Measurements from ENCODE around the gene CD36. TPM values are rescaled to one million over a fixed set of nuclear protein-coding genes. Genes with fewer than 3 reads are reported as not detected.

CD36 gene

DNA sequence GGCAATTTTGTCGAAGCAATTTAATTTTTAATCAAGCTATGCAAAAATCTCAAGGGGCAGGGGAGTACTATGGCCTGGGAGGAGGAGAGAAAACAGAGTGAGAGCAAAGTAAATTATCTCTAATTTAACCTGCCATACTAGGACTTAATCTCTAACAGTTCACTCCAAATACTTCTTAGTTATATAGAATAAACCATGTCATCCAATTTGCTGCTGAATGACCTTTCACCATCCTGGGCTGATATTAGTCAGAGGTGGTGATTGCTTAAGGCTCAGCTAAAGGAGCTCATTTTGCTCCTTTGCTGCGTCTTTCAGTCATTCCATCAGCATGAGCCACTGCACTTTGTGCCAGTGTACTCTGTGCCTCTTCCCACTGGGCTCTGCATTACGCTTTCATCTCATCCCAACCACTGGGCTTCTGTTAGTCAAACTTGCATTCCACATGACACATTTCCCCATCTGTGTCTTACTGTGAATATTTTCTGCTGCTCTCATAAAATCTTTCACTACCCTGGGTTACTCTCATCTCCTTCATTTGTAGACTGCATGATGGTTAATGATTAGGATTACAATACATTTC lies 84.3 kb downstream of the CD36 start:
- Histone ChIP-seq H3K27me3 (ENCODE audit: insufficient read depth, low read length, poor library complexity) (no peaks in the 10 kb centered on the region), H3K9ac (ENCODE audit: low read length) (no peak overlapping the region), H3K56ac (ENCODE audit: low read length) (peak overlapping the region; percentile 56), H2BK5ac (ENCODE audit: low read length) (peak overlapping the region; percentile 45), H3K4me1 (ENCODE audit: control insufficient read depth, low read depth, low read length) (peaks cover 3% of the 10 kb centered on the region), H3K23ac (ENCODE audit: low read length) (no peak overlapping the region), H3K4ac (ENCODE audit: low read depth, low read length) (no peak overlapping the region), H3K36me3 (ENCODE audit: control insufficient read depth, insufficient read depth, low read length) (no peaks in the 10 kb centered on the region), H2BK15ac (replicated peaks; ENCODE audit: low read depth) (no peak overlapping the region), H2AK5ac (ENCODE audit: low read length) (no peak overlapping the region), H4K8ac (ENCODE audit: low read depth, low read length) (no peak overlapping the region), H3K4me3 (ENCODE audit: low read length) (no peak overlapping the region), H3K18ac (ENCODE audit: low read length) (peak overlapping the region; percentile 60), H3K79me2 (ENCODE audit: control insufficient read depth, insufficient read depth, low read length) (no peaks in the 10 kb centered on the region), H4K5ac (ENCODE audit: low read length) (no peak overlapping the region), H3K79me1 (ENCODE audit: low read length) (no peaks in the 10 kb centered on the region), H3K4me2 (ENCODE audit: low read length) (no peak overlapping the region), H3K27ac (ENCODE audit: low read depth, low read length) (peak overlapping the region; percentile 42), H2BK120ac (ENCODE audit: low read depth, low read length) (no peak overlapping the region)
- no CpG with 5 or more reads among the region's 3 CpGs for WGBS (ENCODE audit: extremely low coverage, insufficient coverage, low lambda C conversion rate)
- DNase-seq = peak; percentile 86

GRCh38 chr7:80724249-80724871 lies 85.9 kb downstream of the CD36 start:
- H2BK120ac ChIP-seq (ENCODE audit: low read depth, low read length) = no peak overlapping the region
- no peak overlapping the region for H2BK15ac ChIP-seq (replicated peaks; ENCODE audit: low read depth)
- no peak overlapping the region for H4K5ac ChIP-seq (ENCODE audit: low read length)
- no peak overlapping the region for H2BK5ac ChIP-seq (ENCODE audit: low read length)
- H3K9ac ChIP-seq (ENCODE audit: low read length) = no peak overlapping the region
- peaks cover 3% of the 10 kb centered on the region for H3K4me1 ChIP-seq (ENCODE audit: control insufficient read depth, low read depth, low read length)
- H3K18ac ChIP-seq (ENCODE audit: low read length) = no peak overlapping the region
- H3K36me3 ChIP-seq (ENCODE audit: control insufficient read depth, insufficient read depth, low read length) = no peaks in the 10 kb centered on the region
- no peak overlapping the region for H2AK5ac ChIP-seq (ENCODE audit: low read length)
- peak overlapping the region; percentile 63 for H3K27ac ChIP-seq (ENCODE audit: low read depth, low read length)
- H3K27me3 ChIP-seq (ENCODE audit: insufficient read depth, low read length, poor library complexity) = no peaks in the 10 kb centered on the region
- H3K4me2 ChIP-seq (ENCODE audit: low read length) = no peak overlapping the region
- no peaks in the 10 kb centered on the region for H3K79me2 ChIP-seq (ENCODE audit: control insufficient read depth, insufficient read depth, low read length)
- H3K4ac ChIP-seq (ENCODE audit: low read depth, low read length) = no peak overlapping the region
- no CpG with 5 or more reads among the region's 4 CpGs for WGBS (ENCODE audit: extremely low coverage, insufficient coverage, low lambda C conversion rate)
- no peak overlapping the region for H3K56ac ChIP-seq (ENCODE audit: low read length)
- no peak overlapping the region for H3K4me3 ChIP-seq (ENCODE audit: low read length)
- no peaks in the 10 kb centered on the region for H3K79me1 ChIP-seq (ENCODE audit: low read length)
- no peak overlapping the region for H4K8ac ChIP-seq (ENCODE audit: low read depth, low read length)
- no peak overlapping the region for H3K23ac ChIP-seq (ENCODE audit: low read length)
- peak; percentile 65 for DNase-seq

DNA sequence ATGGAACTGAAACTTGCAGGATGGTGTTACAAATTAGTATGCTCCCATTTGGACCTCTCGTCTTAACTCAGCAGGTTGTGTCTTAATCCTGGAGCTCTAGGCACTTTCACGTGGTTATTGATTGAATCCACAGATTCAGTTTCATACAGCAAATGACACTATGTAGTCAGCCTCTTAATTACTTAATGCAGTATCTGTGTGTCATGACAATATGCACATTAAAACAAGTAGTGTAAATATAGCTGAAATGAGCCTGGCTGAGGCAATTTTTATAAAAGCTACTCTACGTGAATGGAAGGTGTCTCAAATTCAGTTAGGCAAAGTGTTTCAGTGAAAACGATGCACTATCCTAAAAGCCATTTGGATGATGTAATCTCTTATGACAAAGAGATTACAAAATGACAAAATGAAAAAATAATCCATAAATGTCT lies 86.8 kb downstream of the CD36 start:
- Histone ChIP-seq H4K5ac (ENCODE audit: low read length) (no peak overlapping the region), H2BK15ac (replicated peaks; ENCODE audit: low read depth) (no peak overlapping the region), H3K36me3 (ENCODE audit: control insufficient read depth, insufficient read depth, low read length) (no peaks in the 10 kb centered on the region), H3K4me1 (ENCODE audit: control insufficient read depth, low read depth, low read length) (peaks cover 3% of the 10 kb centered on the region), H3K9ac (ENCODE audit: low read length) (no peak overlapping the region), H3K79me1 (ENCODE audit: low read length) (no peaks in the 10 kb centered on the region), H3K4me3 (ENCODE audit: low read length) (no peak overlapping the region), H3K27ac (ENCODE audit: low read depth, low read length) (no peak overlapping the region), H3K23ac (ENCODE audit: low read length) (no peak overlapping the region), H2BK120ac (ENCODE audit: low read depth, low read length) (no peak overlapping the region), H3K27me3 (ENCODE audit: insufficient read depth, low read length, poor library complexity) (no peaks in the 10 kb centered on the region), H3K4me2 (ENCODE audit: low read length) (no peak overlapping the region), H4K8ac (ENCODE audit: low read depth, low read length) (no peak overlapping the region), H3K79me2 (ENCODE audit: control insufficient read depth, insufficient read depth, low read length) (no peaks in the 10 kb centered on the region), H2BK5ac (ENCODE audit: low read length) (no peak overlapping the region), H3K18ac (ENCODE audit: low read length) (no peak overlapping the region), H2AK5ac (ENCODE audit: low read length) (no peak overlapping the region), H3K56ac (ENCODE audit: low read length) (no peak overlapping the region), H3K4ac (ENCODE audit: low read depth, low read length) (no peak overlapping the region)
- no CpG with 5 or more reads among the region's 4 CpGs for WGBS (ENCODE audit: extremely low coverage, insufficient coverage, low lambda C conversion rate)
- no peak for DNase-seq

Small RNA genes within 50 kb of the gene (small RNA-seq; reads per million reads assigned to genes)
- not detected for gene AC073850.1 (ENCODE audit: insufficient read depth)
